Measurements from ENCODE around the gene LSAMP.

- no peak for TF ChIP-seq POLR2A (IDR thresholded peaks at IDR 0.05; ENCODE audit: low read depth, low read length)
- TF ChIP-seq POLR2AphosphoS5 (IDR thresholded peaks at IDR 0.05; ENCODE audit: low read depth, low read length) = no peak
Observed at GRCh38 chr3:116331380-116331779, 113.9 kb downstream of the LSAMP start.

Measured in GM12891 (cell line).